GF-D8 (cell line): ENCODE results near the gene PHF23.

Source experiments
- DNase-seq: peaks from one replicate; lab custom pipeline; 2025; lab: John Stamatoyannopoulos, UW

The PHF23 gene

GRCh38 chr17:7239091-7240027 is at the start of gene PHF23:
TSS of gene PHF23 (minus strand) at chr17:7239457. CDS start at chr17:7239279, 178 bp downstream.
- peak; percentile 89 for DNase-seq

GRCh38 chr17:7285679-7286078 is 46.4 kb upstream of the PHF23 start:
- no peak for DNase-seq

- no peak for DNase-seq
Observed at GRCh38 chr17:7284911-7285310, 45.7 kb upstream of the PHF23 start.

- no peak for DNase-seq
Observed at GRCh38 chr17:7283471-7284216, 44.4 kb upstream of the PHF23 start.

- DNase-seq, result no peak
Observed at GRCh38 chr17:7282752-7283321, 43.6 kb upstream of the PHF23 start.

- DNase-seq, result no peak
Observed at GRCh38 chr17:7281953-7282751, 42.9 kb upstream of the PHF23 start.

GRCh38 chr17:7281074-7281952 is 42.1 kb upstream of the PHF23 start, which contains the start of gene SLC2A4:
TSS of gene SLC2A4 (plus strand) at chr17:7281718. CDS start at chr17:7281935, 217 bp downstream.
- DNase-seq, result peak; percentile 57

GRCh38 chr17:7280519-7281073 is 41.3 kb upstream of the PHF23 start:
- peak; percentile 46 for DNase-seq

- no peak for DNase-seq
Observed at GRCh38 chr17:7279448-7279847, 40.2 kb upstream of the PHF23 start.

GRCh38 chr17:7266784-7267183 is 27.5 kb upstream of the PHF23 start:
- no peak for DNase-seq

- DNase-seq, result no peak
Observed at GRCh38 chr17:7263801-7264078, 24.5 kb upstream of the PHF23 start.

- DNase-seq, result no peak
Observed at GRCh38 chr17:7262935-7263800, 23.9 kb upstream of the PHF23 start.

GRCh38 chr17:7262192-7262934 is 23.1 kb upstream of the PHF23 start, which contains the start of gene CLDN7:
TSS of gene CLDN7 (minus strand) at chr17:7262478. CDS start at chr17:7262043, 435 bp downstream.
- no peak for DNase-seq

GRCh38 chr17:7261379-7262191 is 22.3 kb upstream of the PHF23 start:
- DNase-seq, result no peak

- no peak for DNase-seq
Observed at GRCh38 chr17:7260651-7261378, 21.6 kb upstream of the PHF23 start.

- DNase-seq, result no peak
Observed at GRCh38 chr17:7260151-7260550, 20.9 kb upstream of the PHF23 start.

- no peak for DNase-seq
Observed at GRCh38 chr17:7259555-7259889, 20.3 kb upstream of the PHF23 start.
